ENCODE data around the gene TFEC.
"Not testable (repeated sequence)": the region's sequence is repeated elsewhere in the genome, so short reads cannot be mapped to it uniquely, and the experiment has no call there.

TFEC gene

GRCh38 chr7:115988401-115988800 lies 42.2 kb downstream of the TFEC start:
- DNase-seq (ENCODE audit: low spot score): no peak

- no peak for DNase-seq (ENCODE audit: low spot score)
Observed at GRCh38 chr7:115987486-115987885, 43.1 kb downstream of the TFEC start.

GRCh38 chr7:115984105-115984504 lies 46.5 kb downstream of the TFEC start:
- DNase-seq (ENCODE audit: low spot score): no peak

- no peak for DNase-seq (ENCODE audit: low spot score)
Observed at GRCh38 chr7:115980159-115980558, 50.4 kb downstream of the TFEC start.

GRCh38 chr7:115976651-115977050 lies 53.9 kb downstream of the TFEC start:
- DNase-seq (ENCODE audit: low spot score): no peak

GRCh38 chr7:115975766-115976165 lies 54.8 kb downstream of the TFEC start:
- no peak for DNase-seq (ENCODE audit: low spot score)

- no peak for DNase-seq (ENCODE audit: low spot score)
Observed at GRCh38 chr7:115973406-115973805, 57.2 kb downstream of the TFEC start.

- no peak for DNase-seq (ENCODE audit: low spot score)
Observed at GRCh38 chr7:115971506-115971905, 59.1 kb downstream of the TFEC start.

GRCh38 chr7:115968596-115968995 lies 62.0 kb downstream of the TFEC start:
- DNase-seq (ENCODE audit: low spot score): no peak

- no peak for DNase-seq (ENCODE audit: low spot score)
Observed at GRCh38 chr7:115968171-115968570, 62.4 kb downstream of the TFEC start.

GRCh38 chr7:115965796-115966475 lies 64.6 kb downstream of the TFEC start:
- no peak for DNase-seq (ENCODE audit: low spot score)

GRCh38 chr7:115965236-115965635 lies 65.3 kb downstream of the TFEC start:
- DNase-seq (ENCODE audit: low spot score): no peak

- DNase-seq (ENCODE audit: low spot score): no peak
Observed at GRCh38 chr7:115964799-115965198, 65.8 kb downstream of the TFEC start.

- no peak for DNase-seq (ENCODE audit: low spot score)
Observed at GRCh38 chr7:115962340-115962739, 68.2 kb downstream of the TFEC start.

- DNase-seq (ENCODE audit: low spot score): no peak
Observed at GRCh38 chr7:115953592-115954255, 76.8 kb downstream of the TFEC start.

GRCh38 chr7:115952832-115953231 lies 77.7 kb downstream of the TFEC start:
- no peak for DNase-seq (ENCODE audit: low spot score)

GRCh38 chr7:115951547-115951946 lies 79.0 kb downstream of the TFEC start:
- no peak for DNase-seq (ENCODE audit: low spot score)

- no peak for DNase-seq (ENCODE audit: low spot score)
Observed at GRCh38 chr7:115941703-115942268, 88.8 kb downstream of the TFEC start.

- no peak for DNase-seq (ENCODE audit: low spot score)
Observed at GRCh38 chr7:115940460-115941060, 90.0 kb downstream of the TFEC start.

- DNase-seq (ENCODE audit: low spot score): no peak
Observed at GRCh38 chr7:115937960-115938359, 92.6 kb downstream of the TFEC start.

- DNase-seq (ENCODE audit: low spot score): no peak
Observed at GRCh38 chr7:115933471-115933870, 97.1 kb downstream of the TFEC start.

GRCh38 chr7:115932880-115933279 lies 97.7 kb downstream of the TFEC start:
- DNase-seq (ENCODE audit: low spot score): no peak

GRCh38 chr7:115930184-115930583 lies 100.4 kb downstream of the TFEC start:
- not testable (repeated sequence) for DNase-seq (ENCODE audit: low spot score)

Data from ecto neural progenitor cell (in vitro differentiated cells).